Mucosa of descending colon (tissue), 3 donors: ENCODE results near the gene PRCD. TPM values are rescaled to one million over a fixed set of nuclear protein-coding genes. Genes with fewer than 3 reads are reported as not detected.
"Not testable (repeated sequence)": the region's sequence is repeated elsewhere in the genome, so short reads cannot be mapped to it uniquely, and the experiment has no call there.

Experiments
- ATAC-seq: fragments of 200-7000 bp; cut with Tn5 transposase; one replicate; pipeline ENCODE4 v1.9.1; 2020; ENCODE audit warnings: mild to moderate bottlenecking, moderate library complexity
- DNase-seq, 3 donors: peaks; one replicate each; pipeline ENCODE4 v3.0.0-alpha.2; 2020
- H3K36me3 ChIP-seq: fragments of 200-600 bp; one replicate; pipeline ENCODE4 v1.8.0; 2021; ENCODE audit warnings: low read depth, mild to moderate bottlenecking
- H3K4me1 ChIP-seq: fragments of 200-600 bp; one replicate; pipeline ENCODE4 v1.8.0; 2021; ENCODE audit warnings: low read depth, mild to moderate bottlenecking
- H3K4me3 ChIP-seq: fragments of 200-600 bp; one replicate; pipeline ENCODE4 v1.8.0; 2021; ENCODE audit warnings: mild to moderate bottlenecking
- H3K9me3 ChIP-seq: fragments of 200-600 bp; one replicate; pipeline ENCODE4 v1.8.0; 2021; ENCODE audit warnings: mild to moderate bottlenecking
- intact Hi-C, 2 donors: fragments of 100-400 bp; cut with DNase I in 1 of 2; cut with micrococcal nuclease in 1 of 2; formaldehyde crosslinking; loops; one replicate each; pipeline versions ENCODE4 v1.11.0 to v1.11.1; 2022; cut with DNase I, micrococcal nuclease
- total RNA-seq, 3 donors: library from RNA; stranded (reverse); fragmentation: NEBNext Ultra II Directional in 2 of 3; extraction: Animal tissue kit (Norgen Biotek cat#: 25700) in 2 of 3; gene quantifications; one replicate each; pipeline versions ENCODE4 v1.2.1 to v1.2.4, GENCODE V29; 2021 to 2023
- TF ChIP-seq, protein P1 (sequence below): fragments of 200-600 bp; IDR thresholded peaks from one replicate; pipeline ENCODE4 v1.8.0; 2022; ENCODE audit warnings: antibody characterized with exemption, mild to moderate bottlenecking
- donor health status: DM: no; HTN: no; CAD: no; lungs with moderate emphysema.
- donor health status: DM: no; HTN: no; CAD: no.
- donor health status: DM: no; HTN: yes; CAD: no.

PRCD gene
- total RNA-seq, 3 donors from 2014 or later, result 1.0 to 4.8 (median 1.6) TPM

DNA sequence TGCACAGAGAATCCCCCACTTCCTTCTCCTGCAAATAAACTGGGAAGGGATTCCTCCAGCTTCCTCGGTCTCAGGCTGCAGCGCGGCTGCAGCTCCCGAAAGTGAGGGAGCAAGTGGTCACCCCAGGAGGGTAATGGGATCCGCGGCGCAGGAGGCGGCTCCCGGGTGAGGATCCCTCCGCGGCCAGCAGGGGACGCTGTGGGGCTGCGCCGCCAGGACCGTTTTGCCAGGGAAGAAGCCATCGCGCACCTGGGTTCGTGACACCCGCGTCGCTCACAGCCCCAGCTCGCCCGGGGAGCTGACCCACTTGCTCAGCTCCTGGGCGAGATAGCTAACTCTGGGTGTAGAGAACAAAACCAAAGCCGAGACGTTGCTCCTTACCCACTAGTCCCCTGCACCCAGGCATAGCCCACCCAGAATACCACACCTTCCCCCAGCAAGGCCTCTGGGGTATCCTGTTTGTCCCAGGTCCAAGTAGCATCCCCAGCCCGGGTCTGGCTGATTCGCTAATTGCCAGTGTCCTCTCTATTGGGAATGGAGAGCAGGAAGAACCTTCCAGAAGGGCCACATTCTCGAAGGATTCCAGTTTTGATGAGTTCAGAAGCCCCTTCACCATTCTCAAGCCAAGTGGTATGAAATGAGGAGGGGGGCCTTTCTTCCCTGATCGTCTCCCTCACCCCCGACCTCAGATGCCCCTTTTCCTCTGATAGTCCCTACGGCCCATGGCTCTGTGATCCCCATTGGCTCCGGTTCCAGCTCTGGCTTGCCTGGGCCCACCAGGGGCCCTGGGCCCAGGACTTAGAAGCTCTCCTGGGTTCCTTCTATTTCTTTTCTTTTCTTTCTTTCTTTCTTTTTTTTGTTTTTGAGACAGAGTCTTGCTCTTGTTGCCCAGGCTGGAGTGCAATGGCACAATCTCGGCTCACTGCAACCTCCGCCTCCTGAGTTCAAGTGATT, 16.5 kb upstream of the PRCD start:
- peak; percentile 85 for ATAC-seq
- Histone ChIP-seq H3K36me3 (no peaks in the 10 kb centered on the region), H3K9me3 (no peaks in the 10 kb centered on the region), H3K4me1 (peaks cover 15% of the 10 kb centered on the region), H3K4me3 (no peak overlapping the region)
- intact Hi-C loops, result no loop called here
- TF ChIP-seq, protein P1, sequence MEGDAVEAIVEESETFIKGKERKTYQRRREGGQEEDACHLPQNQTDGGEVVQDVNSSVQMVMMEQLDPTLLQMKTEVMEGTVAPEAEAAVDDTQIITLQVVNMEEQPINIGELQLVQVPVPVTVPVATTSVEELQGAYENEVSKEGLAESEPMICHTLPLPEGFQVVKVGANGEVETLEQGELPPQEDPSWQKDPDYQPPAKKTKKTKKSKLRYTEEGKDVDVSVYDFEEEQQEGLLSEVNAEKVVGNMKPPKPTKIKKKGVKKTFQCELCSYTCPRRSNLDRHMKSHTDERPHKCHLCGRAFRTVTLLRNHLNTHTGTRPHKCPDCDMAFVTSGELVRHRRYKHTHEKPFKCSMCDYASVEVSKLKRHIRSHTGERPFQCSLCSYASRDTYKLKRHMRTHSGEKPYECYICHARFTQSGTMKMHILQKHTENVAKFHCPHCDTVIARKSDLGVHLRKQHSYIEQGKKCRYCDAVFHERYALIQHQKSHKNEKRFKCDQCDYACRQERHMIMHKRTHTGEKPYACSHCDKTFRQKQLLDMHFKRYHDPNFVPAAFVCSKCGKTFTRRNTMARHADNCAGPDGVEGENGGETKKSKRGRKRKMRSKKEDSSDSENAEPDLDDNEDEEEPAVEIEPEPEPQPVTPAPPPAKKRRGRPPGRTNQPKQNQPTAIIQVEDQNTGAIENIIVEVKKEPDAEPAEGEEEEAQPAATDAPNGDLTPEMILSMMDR, result peak; percentile 100
- peak; percentile 79 to 88 (median 85) for DNase-seq

DNA sequence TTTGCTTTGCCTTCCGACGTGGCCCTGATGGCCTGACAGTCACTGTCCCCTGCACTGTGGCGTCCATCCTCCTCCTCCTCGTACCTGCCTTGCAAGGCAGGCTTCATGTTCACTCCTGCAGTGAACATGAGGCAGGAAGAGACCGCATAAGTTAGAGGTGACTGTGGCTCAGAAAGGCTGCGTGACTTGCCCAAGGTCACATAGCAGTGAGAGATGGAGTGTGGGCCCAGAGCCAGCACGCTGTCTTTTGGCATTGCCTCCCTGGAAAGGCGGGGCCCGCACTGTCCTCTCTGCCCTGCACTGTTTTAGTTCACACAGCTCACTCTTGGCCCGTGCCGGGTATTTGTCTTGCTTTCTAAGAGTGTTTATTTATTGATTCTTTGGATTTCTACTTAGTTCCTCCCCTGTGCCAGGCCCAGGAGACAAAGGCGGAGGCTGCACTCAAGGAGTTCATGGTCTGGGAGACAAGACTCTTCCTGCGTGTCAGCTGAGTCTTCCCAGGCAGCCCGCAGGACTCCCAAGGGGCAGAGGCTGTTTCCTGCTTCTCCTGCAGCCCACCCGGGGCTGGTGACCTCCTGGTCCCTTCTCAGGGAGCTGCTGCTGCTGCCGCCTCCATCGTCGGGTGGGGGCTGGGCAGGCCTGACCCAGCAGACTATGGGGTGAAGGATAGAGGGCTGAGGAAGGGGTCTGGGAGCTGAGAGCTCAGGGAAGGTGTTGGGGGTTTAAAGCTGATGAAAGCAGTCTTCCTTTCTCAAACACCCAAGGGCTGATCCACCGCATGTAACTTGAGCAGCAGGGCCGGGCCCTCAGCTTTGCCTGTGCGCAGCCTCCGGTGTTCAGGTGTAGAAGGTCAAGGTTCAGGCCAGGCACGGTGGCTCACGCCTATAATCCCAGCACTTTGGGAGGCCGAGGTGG, 15.0 kb upstream of the PRCD start:
- ATAC-seq (peak; percentile 36), DNase-seq (peak in 2 of 3 donors; percentile 59 to 68)
- TF ChIP-seq, protein P1, result no peak

DNA sequence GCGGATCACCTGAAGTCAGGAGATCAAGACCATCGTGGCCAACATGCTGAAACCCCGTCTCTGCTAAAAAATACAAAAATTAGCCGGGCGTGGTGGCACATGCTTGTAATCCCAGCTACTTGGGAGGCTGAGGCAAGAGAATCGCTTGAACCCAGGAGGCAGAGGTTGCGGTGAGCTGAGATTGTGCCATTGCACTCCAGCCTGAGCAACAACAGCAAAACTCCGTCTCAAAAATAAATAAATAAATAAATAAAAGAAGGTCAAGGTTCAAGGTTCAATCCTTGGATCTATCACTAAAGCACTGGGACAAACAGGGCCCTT, 14.4 kb upstream of the PRCD start:
- H3K9me3 ChIP-seq, DNase-seq, ATAC-seq, H3K36me3 ChIP-seq, H3K4me3 ChIP-seq, intact Hi-C loops: not testable (repeated sequence)
- H3K4me1 ChIP-seq, result peaks cover 29% of the 10 kb centered on the region

More for the DNA sequence above, 15.0 kb upstream of the PRCD start:
- no peaks in the 10 kb centered on the region for H3K9me3 ChIP-seq
- H3K36me3 ChIP-seq, result no peaks in the 10 kb centered on the region
- H3K4me3 ChIP-seq, result no peak overlapping the region
- H3K4me1 ChIP-seq, result peaks cover 23% of the 10 kb centered on the region
- intact Hi-C loops, result no loop called here

DNA sequence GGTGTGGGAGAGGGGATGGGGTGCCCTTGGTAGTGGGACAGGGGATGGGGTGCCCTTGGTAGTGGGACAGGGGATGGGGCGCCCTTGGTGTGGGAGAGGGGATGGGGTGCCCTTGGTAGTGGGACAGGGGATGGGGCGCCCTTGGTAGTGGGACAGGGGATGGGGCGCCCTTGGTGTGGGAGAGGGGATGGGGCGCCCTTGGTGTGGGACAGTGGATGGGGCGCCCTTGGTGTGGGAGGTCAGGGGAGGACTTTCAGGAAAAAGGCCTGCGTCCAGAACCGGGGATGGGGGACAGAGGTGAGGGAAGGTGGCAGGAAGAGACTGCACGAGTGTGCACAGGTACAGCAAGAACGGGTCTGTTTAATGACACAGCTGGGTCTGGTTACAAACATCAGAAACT, 12.8 kb upstream of the PRCD start:
- ATAC-seq, H3K36me3 ChIP-seq, H3K9me3 ChIP-seq, H3K4me3 ChIP-seq, intact Hi-C loops, DNase-seq: not testable (repeated sequence)
- H3K4me1 ChIP-seq, result peaks cover 36% of the 10 kb centered on the region

DNA sequence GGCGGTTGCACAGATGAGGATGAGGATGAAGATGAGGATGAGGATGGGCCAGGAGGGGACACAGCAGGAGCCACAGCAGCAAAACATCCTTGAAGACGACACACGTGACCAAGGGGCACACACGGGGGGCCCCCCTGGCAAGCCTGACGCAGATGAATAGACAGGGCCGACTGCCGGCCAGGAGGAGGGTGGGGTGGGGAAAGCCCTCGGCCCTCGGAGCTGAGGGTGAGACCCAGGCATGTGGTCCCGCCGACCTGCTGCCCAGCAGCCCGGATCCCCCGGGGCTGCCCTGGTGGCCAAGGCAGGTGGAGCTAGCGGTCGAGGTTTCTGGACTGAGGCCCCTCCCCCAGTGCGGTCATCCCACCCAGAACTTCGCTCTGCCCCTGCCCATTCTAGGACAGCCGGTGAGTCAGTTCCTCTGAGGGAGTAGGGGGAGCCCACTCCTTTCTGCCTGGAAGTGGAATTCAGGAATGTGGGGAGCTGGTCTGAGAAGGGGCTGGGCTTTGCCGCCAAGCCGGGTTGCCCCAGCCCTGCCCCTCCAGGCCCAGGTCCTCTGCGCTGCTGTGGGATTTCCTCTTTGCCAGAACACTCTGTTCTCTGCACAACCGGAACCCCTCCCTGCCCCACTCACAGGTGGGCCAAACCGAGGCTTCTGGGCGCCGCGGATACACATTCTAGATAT, 12.3 kb upstream of the PRCD start:
- TF ChIP-seq, protein P1, result no peak
- ATAC-seq (peak; percentile 57), DNase-seq (peak; percentile 42 to 81 (median 64))
- H3K9me3 ChIP-seq, result no peaks in the 10 kb centered on the region
- intact Hi-C loops, result no loop called here
- H3K36me3 ChIP-seq, result no peaks in the 10 kb centered on the region
- no peak overlapping the region for H3K4me3 ChIP-seq
- peaks cover 36% of the 10 kb centered on the region for H3K4me1 ChIP-seq

DNA sequence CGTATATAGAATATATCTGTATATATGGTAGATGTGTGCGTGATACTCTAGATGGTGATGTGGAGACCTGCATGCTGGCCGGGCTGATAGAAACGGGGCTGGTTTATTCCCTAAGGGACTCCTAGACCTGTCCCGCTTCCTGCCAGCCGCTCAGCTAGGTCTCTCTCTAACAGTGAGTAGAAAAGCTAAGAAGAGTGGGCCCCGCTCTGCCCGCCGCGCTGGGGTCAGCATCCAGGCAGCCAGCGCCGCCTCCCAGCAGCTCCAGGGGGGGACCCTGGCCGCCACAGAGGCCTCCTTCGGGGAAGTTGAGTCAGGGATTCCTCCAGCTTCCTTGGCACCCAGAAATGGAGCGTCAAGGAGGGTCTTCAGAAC, 11.7 kb upstream of the PRCD start:
- no peaks in the 10 kb centered on the region for H3K9me3 ChIP-seq
- ATAC-seq, result no peak
- DNase-seq, result peak in 2 of 3 donors; percentile 34 to 67
- H3K4me3 ChIP-seq, result no peak overlapping the region
- TF ChIP-seq, protein P1, result no peak
- peaks cover 41% of the 10 kb centered on the region for H3K4me1 ChIP-seq
- intact Hi-C loops, result no loop called here
- H3K36me3 ChIP-seq, result no peaks in the 10 kb centered on the region
